Transverse colon (tissue), 4 donors: ENCODE measurements around the gene AKT1S1.

Source experiments
- CTCF ChIP-seq, 5 experiments: fragments of 200-600 bp in 3 of 5; fragments of 450-650 bp in 2 of 5; sonication (generic) in 3 of 5; IDR thresholded peaks; 1 replicate in 2 of 5; 2 replicates in 3 of 5; pipeline ENCODE4 v1.5.1; 2016 to 2017; ENCODE audit warnings: antibody characterized with exemption in 5 of 5, inconsistent platforms in 3 of 5, mild to moderate bottlenecking in 2 of 5, moderate library complexity in 1 of 5
- POLR2A ChIP-seq: fragments of 450-650 bp; IDR thresholded peaks from one replicate; pipeline ENCODE4 v1.6.1; 2016; ENCODE audit warnings: antibody characterized with exemption, mild to moderate bottlenecking, moderate library complexity
- POLR2AphosphoS5 ChIP-seq, 3 donors: sonication (generic); formaldehyde crosslinking; IDR thresholded peaks; one replicate each; pipeline ENCODE4 v1.6.1; 2016; ENCODE audit warnings: antibody characterized with exemption in 3 of 3

GRCh38 chr19:49911381-49912145 lies 34.4 kb upstream of the AKT1S1 start:
- TF ChIP-seq CTCF (IDR thresholded peaks at IDR 0.05): no peak
- TF ChIP-seq POLR2A: no peak
- TF ChIP-seq POLR2AphosphoS5 (IDR thresholded peaks at IDR 0.05): no peak
